Stimulated activated CD4-positive, alpha-beta T cell treated with anti-CD3 and anti-CD28 coated beads, Interleukin-12 subunit alpha, Interleukin-12 subunit beta, amount 100 ng/mL, for 48 hours (primary cell): Measurements from ENCODE around the gene CCDC183.

Source experiments
- DNase-seq, 3 donors: peaks; one replicate each; pipeline ENCODE4 v3.0.0-alpha.2; 2020; ENCODE audit warnings: low read depth in 2 of 3, low spot score in 1 of 3

The CCDC183 gene

GRCh38 chr9:136847826-136848392 lies 51.8 kb downstream of the CCDC183 start:
- DNase-seq, result peak; percentile 77 to 82 (median 80)

GRCh38 chr9:136848393-136849037 lies 52.4 kb downstream of the CCDC183 start:
- no peak for DNase-seq

GRCh38 chr9:136849038-136849959 lies 53.2 kb downstream of the CCDC183 start, which contains the start of gene PHPT1:
TSS of gene PHPT1 (plus strand) at chr9:136849409. CDS start at chr9:136849431, 22 bp downstream.
- peak; percentile 94 to 96 (median 96) for DNase-seq

- no peak for DNase-seq
These were observed 54.1 kb downstream of the CCDC183 start for GRCh38 chr9:136849960-136850865.

GRCh38 chr9:136850866-136851775 lies 55.0 kb downstream of the CCDC183 start:
- no peak for DNase-seq

- no peak for DNase-seq
These were observed 56.0 kb downstream of the CCDC183 start, which contains the start of gene MAMDC4 for GRCh38 chr9:136851941-136852663. TSS of gene MAMDC4 (plus strand) at chr9:136852346. CDS start at chr9:136852417, 71 bp downstream.

GRCh38 chr9:136852664-136853595 lies 56.8 kb downstream of the CCDC183 start:
- DNase-seq, result no peak

GRCh38 chr9:136853596-136854112 lies 57.5 kb downstream of the CCDC183 start:
- DNase-seq, result no peak

- DNase-seq, result no peak
These were observed 58.1 kb downstream of the CCDC183 start for GRCh38 chr9:136854113-136854841.

GRCh38 chr9:136854842-136855460 lies 58.8 kb downstream of the CCDC183 start:
- DNase-seq, result no peak

- no peak for DNase-seq
These were observed 59.4 kb downstream of the CCDC183 start for GRCh38 chr9:136855461-136856078.

- DNase-seq, result no peak
These were observed 59.9 kb downstream of the CCDC183 start for GRCh38 chr9:136856079-136856476.

GRCh38 chr9:136856541-136857141 lies 60.5 kb downstream of the CCDC183 start:
- no peak for DNase-seq

- DNase-seq, result no peak
These were observed 61.0 kb downstream of the CCDC183 start for GRCh38 chr9:136857166-136857565.
